GM18520 (cell line): ENCODE results near the gene ABCA2.
"Not testable (repeated sequence)": the region's sequence is repeated elsewhere in the genome, so short reads cannot be mapped to it uniquely, and the experiment has no call there.

Source experiments
- ATAC-seq: cut with Tn5 transposase; IDR thresholded peaks from one replicate; pipeline ENCODE4 v1.9.1; 2021; ENCODE audit not compliant: unreplicated experiment

Gene ABCA2

DNA sequence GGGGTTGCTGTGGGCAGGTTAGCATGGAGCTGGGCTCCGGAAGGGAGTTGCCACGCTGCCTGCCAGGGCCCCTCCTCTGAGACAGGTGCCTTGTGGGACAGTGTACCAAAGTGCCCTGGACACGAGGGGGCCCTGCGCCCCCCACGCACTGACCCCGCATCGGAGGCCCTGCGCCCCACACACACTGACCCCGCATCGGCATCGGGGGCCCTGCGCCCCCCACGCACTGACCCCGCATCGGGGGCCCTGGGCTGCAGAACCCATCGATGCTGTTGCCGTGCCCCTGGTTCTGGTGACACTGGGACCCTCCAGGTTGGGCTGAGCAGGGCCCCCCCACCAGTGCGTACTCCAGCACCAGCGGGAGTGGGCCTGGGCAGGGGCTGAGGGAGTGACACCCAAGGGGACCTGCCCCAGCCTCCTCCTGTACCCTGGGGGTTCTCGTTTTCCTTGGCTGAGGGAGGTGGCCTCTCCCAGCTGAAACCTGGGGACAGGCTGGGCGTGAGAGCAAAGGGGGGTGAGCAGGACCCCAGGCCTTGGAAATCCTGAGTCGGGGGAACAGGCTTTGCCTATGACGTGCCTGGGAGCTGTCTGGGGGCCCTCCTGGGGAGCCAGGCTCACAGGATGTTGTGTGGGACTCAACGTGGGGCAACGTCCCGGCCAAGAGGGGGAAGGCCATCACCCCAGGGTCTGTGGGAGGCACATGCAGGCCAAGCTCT lies 35.4 kb upstream of the ABCA2 start:
- ATAC-seq: no peak

DNA sequence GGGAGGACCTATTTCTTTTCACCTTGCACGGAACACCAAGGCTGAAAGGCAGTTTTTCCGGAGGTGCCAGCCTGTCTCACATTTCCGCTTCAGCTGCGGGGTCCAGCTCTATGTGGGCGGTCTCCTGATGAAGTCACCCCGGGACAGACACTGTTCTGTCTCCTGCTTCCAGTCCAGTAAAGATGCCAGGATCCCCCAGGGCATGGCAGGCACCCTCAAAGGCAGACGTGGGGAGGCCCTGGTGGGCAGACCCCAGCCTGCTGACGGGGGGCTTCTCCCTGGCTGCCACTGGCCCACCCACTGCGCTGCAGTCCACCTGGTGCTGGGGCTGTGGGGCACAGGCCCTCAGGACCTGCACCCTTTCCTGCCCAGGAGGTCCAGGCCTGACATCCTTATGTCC lies 34.8 kb upstream of the ABCA2 start:
- ATAC-seq: not testable (repeated sequence)

DNA sequence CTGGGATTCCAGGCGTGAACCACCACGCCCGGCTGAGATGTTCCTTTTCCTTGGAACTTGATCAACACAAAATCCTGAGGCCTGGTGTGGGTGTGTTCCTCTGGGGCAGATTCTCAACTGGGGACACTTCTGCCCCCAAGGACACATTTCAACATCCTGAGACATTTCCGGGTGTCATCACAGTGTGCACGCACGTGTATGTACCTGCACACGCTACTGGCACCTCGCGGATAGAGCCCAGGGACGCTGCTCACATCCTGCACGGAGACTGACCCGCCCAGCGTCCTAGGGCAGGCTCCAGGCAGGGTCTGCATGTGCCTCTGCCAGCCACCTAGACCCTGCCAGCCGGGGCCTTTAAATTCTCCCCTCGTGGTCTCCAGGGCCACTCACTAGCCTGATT lies 34.3 kb upstream of the ABCA2 start:
- ATAC-seq: no peak

DNA sequence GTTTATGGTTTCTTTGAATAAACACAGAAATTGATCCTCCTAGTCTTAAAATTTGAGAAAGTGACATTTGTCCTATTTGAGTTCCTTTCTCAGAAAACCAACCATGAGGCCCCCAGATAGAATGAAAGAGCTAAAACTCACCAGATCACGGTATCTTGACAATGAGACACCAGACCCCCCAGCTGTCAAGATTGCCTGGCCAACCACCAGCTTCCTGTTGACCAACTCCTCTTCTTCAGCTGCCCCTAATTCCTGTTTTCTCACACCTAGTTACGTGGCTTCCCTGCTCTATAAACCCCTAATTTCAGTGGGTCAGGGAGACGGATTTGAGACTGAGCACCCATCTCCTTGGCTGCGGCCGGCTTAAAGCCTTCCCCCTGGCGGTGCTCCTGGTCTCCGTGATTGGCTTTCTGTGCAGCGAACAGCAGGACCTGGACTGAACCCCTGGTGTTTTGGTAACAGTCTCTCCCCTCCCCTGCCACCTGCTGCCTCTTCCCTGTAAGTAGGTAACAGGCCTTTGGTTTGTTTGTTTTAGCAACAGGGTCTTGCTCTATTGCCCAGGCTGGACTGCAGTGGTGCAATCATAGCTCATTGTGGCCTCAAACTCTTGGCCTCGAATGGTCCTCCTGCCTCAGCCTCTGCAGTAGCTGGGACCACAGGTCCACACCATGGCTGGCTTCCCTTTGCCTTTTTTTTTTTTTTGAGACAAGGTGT lies 30.6 kb upstream of the ABCA2 start:
- no peak for ATAC-seq

DNA sequence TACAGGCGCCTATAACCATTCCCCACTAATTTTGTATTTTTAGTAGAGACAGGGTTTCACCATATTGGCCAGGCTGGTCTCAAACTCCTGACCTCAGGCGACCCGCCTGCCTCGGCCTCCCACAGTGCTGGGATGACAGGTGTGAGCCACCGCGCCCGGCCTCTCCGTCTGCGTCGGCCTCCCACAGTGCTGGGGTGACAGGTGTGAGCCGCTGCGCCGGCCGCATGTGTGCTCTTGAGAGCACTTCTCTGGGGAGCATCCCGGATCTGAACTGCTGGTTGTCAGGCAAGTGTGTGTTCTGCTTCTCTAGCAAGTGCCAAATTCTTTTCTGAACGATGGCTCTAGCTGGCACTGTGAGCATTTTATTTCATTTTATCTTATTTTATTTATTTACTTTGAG lies 29.5 kb upstream of the ABCA2 start:
- no peak for ATAC-seq

DNA sequence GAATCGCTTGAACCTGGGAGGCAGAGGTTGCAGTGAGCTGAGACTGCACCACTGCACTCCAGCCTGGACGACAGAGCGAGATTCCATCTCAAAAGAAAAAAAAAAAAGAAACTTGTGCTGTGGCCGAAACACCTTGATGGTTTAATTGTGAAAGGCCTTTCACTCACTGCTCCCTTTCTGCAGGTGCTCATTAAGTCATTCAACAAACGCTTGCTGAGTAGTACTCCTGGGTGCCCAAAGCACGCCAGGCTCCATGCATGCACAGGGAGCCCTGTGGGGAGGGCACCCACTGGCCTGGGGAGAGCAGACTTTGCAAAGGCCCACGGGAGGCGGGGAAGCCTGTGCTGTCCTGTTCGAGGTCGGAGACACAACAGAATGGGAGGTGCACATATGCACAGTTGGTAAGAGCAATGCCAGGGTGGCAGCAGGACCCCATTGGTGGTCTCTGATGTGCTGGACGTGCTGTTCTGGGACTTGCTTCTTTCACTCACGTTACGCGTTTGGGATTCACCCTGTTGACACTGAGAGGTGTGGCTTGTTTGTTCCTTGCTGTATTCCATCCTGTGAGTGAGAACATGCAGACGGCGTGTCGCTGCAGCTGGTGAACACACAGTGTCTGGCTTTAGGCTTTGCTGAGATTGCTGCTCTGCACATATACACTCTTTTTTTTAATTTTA lies 28.8 kb upstream of the ABCA2 start:
- no peak for ATAC-seq

DNA sequence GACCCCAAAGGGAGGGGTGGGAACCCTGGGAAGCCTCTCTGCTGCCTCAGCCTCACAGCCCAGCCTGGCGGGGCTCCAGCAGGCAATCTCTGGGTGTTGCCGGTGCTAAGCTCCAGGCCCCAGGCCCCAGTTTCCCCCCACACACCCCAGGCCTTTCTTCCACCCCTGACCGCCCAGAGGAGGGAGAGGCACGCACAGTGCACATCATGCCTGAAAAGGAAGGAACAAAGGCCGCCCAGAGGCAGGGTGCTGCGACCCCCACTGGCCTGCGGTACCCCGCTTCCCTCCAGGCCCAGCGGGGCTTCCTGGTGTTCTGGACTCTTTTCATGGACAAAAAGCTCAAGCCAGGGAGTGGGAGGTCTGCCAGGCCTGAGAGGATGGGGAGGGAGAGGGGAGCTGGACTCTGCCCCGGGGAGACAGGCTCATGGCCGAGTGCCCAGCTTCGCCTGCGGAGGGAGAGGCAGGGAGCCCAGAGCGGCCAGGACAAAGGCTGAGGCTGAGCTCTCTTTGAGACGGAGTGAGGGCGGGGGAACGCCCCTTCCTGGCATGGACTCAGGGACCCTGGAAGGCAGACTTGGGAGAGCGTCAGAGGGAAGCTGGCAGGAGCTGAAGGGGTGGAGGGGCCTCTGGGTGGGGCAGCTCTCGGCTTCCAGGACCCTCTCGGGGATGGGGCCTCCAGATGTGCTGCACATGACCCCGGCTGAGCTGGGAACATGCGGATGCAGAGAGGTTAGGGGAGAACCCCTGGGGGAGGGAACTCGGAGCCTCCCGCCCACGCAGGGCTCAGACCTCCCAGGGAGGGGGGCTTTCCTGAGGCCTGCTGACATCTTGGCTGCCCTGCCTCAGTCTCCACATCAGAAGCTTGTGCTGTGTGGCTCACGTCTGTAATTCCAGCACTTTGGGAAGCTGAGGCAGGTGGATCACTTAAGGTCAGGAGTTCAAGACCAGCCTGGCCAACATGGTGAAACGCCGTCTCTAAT lies 27.6 kb upstream of the ABCA2 start:
- ATAC-seq: no peak

DNA sequence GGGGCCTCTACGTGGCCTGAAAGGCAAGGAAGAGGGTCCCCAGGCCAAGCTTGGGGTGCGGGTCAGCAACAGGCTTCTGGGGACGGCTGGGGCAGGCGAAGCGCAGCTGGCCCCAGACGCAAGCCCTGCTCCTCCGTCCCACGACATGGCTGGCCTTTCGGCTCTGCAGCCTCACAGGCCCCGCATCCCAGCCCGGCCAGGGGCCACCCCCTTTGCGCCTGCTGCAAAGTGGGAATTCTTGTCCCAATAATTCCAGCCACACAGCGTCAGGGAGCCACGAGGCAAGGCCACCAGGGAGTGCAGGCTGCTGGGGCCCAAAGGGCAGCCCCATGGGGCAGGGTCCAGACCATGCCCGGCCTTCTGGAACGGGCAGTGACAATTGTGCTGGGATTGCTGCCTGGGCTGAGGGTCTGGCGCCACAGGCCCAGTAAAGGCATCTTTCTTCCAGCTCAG lies 26.9 kb upstream of the ABCA2 start:
- ATAC-seq: no peak

DNA sequence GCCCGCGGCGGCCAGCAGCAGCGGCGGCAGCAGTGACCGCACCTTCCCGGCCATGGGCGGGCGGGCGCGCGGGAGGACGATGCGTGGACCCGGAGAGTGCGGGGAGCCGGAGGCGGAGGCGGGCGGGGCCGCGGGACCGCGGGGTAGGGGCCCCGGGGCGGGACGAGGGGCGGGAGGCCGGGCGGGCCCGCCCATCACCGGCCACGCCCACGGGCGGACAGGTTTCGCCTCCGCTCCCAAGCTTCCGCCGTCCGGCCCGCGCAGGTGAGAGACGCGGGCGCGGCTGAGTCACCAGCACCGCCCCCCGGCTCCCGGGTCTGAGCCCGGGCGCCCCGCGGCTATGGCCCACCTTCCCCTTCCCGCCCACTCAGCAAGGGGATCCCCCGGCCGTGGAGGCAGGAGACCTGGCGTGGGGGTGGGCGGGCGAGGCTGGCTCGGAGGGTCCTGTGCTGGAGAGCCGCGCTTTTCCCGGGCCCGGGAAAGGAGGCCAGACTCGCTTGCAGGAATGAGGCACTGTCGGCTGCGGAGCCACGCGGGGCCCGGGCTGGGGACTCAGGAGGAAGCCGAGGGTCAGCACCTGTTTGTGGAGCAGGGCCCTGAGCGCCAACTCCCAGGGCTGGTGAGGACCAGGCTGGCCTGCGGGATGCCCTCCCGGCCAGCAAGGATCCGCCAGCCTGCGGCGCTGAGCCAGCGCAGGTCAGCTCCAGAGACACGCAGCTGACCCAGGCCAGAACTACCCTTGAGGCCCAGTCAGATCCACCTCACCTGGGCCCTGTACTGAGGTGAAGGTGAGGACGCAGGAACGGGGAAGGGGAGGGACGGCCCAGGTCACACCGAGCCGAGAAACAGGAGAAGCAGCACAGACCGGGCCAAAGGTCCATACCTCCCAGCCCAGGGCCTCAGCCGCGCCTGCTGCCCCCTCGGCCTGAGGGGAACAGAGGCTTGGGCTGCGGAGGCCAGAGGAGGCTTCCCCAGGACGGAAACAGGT lies 26.2 kb upstream of the ABCA2 start, which contains the start of gene ENTPD2:
Gene ENTPD2 (minus strand): TSS at position 118 of the 988 bp plus-strand sequence. CDS start 64 bp downstream, at position 54.
- no peak for ATAC-seq

DNA sequence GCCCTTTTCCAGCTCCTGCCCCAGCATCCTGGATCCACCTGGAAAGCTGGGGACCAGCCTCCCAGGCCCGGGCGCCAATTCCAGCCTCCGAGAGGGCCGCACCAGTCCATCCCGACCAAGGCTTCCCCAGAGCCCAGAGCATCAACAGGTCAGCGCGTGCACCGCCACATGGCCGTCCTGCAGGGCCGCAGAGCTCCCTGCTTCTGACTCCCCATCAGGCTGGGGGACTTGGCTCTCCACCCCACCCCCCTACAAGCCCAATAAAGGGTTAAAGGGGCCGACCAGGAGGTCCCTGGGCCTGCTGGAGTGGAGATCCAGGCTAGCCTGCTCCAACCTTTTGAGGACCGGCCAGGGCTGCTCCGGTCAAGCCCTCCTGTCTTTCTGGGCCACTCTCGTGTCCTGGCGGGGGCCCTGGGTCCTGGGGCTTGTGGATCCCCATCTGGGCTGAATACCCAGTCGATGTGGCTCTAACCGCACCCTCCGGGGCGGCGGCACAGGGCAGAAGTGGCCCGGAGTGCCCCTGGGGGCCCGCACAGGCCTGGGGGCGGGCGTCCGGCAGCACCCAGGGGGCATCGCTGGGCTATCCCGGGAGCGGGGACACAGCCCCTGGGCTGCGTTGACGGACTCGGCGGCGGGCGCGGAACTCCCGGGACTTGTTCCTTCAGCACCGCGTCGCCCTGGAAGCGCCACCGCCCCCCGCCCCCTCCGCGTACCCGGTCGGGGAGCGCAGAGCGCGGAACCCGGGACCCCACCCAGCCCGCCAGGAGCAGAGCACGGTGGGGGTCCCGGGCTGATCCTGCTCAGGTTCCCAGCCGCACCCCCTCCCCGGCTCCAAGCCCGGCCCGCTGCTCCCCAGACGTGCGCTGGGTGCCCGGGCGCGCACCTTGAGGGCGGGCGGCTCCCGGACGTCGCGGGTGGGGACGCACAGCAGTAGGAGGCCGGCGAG lies 25.2 kb upstream of the ABCA2 start:
- ATAC-seq: no peak

DNA sequence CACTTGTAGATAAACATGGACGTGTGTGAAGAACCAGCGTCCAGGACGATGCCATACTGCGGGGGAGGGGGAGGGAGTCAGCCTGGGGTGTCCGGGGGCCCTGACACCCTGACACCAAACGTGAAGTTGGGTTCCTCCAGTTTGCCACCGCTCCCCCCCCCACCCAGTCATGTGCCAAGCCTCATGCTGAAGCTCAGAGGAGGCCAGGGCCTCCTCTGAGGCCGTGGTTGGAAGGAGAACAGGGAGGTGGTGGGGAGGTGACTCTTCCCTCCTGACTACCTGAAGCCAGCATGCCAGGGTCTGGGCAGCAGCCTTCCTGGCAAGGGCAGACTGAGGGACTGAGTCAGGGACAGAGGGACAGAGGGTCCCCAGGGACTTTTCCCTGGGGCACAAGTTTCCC lies 24.3 kb upstream of the ABCA2 start:
- no peak for ATAC-seq

DNA sequence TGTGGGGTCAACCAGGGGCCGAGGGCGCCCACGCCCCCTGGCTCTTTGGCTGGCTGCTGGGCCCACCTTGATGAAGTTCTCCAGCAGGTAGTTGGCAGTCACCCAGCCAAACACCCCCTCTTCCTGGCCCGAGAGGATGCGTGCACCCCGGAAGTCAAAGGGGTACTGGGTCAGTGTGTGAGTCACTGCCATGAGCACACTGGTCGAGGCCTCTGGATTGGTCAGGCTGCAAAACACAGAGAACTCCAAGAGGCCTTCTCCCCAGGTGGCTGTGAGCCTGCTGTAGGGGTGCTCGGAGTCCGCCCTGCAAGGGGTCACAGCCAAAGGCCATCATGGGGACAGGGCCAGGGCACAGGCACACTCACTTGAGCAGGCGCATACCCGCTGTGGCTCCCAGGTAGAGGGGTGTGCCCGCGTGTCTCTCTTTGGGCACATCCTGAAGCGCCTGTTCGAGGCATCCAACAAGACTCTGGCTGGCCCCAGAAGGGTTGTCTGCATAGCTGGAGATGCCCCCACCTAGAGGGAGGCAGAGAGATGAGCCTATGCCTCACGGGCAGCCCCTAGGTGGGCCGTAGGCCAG lies 23.2 kb upstream of the ABCA2 start:
- no peak for ATAC-seq

DNA sequence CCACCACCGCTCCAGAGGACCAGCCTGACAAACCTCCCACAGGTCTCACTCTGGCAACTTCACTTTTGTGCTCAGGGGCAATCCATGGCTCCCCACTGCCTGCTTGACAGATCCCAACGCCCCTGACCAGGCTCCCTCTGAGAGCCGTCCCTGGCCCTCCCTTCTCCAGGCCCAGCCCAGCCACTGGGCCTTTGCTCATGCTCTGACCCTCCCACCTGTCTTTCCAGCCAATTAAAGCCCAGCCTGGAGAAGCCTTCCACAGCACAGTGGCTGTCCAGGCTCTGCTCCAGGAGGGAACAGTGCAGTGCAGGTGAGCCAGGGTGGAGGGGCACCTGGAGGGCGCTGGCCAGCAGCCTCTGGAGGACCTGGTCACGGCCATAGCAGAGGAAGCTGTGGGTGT lies 22.5 kb upstream of the ABCA2 start:
- ATAC-seq: no peak

DNA sequence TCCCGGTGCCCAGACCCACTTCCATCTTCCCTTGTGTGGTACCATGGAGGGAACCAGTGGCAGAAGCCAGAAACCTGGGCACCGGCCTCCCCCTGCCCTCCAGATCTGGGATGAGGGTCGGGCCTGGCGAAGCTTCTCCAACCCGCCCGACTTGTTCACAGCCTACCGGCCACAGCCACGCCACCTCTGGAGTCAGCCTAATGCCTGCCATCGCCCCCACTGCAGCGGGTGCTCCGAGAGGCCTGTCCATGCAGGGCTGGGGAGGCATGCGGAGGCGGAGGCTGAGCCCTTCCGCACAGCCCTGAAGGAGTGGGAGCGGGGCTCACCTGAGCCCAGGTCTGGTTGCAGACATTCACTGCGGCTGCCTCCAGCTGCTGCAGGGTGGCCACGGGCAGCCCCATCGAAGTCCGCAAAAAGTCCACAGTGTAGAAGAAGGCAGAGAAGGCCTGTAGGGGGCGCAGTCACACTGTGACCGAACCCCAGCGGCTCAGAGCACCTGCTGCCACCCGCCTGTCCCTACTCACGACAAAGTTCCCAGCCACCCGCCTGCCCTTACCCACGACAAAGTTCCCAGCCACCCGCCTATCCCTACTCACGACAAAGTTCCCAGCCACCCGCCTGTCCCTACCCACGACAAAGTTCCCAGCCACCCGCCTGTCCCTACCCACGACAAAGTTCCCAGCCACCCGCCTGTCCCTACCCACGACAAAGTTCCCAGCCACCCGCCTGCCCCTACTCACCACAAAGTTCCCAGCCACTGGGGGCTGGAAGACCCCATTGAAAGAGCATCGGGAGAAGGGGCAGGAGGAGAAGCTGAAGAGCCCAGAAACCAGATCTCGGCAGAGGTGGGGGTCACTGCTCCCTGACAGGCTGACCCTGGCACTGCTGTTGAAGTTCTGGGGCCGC lies 21.8 kb upstream of the ABCA2 start:
- ATAC-seq: no peak

DNA sequence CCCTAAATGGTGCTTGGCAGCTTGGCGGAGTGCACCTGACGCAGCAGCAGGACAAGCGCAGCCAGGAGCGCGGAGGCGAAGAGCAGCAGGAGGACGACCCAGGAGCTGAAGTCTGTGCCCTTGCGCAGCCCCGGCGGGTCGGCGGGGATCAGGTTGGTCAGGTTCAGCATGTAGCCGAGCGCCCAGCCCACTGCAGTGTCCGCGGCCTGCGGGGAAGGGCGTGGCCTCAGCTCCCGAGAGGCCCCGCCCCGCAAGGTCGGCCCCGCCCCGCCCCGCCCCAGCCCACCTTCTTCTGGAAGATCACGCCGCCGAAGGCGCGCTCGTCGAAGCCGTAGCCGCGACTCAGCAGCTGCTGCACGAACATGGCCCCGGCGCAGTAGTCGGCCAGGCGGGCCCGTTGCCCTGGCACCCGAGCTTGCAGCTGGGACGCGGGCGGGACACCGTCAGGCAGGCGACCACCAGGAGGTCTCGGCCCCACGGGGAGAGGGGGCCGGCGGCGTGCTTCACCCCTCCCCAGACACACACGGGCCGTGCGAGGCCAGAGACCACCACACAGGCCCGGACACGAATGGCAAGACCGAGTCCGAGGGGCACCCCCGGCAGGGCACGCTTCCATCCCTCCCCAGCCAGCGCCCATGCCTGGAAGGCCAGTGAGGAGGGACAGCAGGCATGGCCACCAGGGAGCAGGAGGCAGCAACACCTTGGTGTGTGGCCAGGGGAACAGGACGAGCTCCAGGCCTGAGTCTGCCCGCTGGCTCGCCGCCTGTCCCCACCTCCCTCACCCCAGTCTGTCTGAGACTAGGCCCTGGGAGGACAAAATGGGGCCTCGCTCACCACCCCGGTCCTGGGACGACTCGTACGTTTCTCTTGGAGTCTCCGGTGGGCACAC lies 20.9 kb upstream of the ABCA2 start:
- ATAC-seq: no peak
